HG03025 (cell line): Measurements from ENCODE around the gene UGT1A6.

Experiments
- ATAC-seq: cut with Tn5 transposase; IDR thresholded peaks from one replicate; pipeline ENCODE4 v1.9.1; 2021; ENCODE audit warnings: mild to moderate bottlenecking, moderate library complexity; ENCODE audit not compliant: unreplicated experiment, low FRiP score

Gene UGT1A6

DNA sequence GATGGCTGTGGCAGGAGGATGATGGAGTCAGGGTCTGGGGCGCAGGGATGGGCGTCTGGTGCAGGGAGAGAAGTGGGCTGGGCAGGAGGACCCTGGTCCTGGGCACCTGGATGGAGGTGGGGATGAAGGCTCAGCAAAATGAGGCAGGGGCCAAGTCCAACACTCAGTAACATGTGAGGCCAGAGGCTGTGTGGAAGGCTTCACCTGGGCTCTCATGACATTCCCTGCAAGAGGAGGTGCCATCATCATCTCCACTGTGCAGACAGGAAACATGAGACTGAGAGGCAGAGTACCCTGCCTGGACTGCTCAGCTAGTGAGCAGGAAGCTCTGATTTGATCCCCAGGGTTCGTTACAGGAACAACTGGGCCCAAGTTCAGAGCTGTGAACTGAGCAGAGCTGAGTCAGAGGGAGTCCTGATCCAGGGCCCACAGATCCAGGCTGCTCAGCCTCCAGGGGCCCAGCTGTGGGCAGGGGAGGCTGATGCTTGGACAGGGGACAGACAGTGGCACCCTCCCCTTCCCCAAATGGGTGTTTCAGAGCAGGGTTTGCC is 124.7 kb downstream of the UGT1A6 start:
- no peak for ATAC-seq

DNA sequence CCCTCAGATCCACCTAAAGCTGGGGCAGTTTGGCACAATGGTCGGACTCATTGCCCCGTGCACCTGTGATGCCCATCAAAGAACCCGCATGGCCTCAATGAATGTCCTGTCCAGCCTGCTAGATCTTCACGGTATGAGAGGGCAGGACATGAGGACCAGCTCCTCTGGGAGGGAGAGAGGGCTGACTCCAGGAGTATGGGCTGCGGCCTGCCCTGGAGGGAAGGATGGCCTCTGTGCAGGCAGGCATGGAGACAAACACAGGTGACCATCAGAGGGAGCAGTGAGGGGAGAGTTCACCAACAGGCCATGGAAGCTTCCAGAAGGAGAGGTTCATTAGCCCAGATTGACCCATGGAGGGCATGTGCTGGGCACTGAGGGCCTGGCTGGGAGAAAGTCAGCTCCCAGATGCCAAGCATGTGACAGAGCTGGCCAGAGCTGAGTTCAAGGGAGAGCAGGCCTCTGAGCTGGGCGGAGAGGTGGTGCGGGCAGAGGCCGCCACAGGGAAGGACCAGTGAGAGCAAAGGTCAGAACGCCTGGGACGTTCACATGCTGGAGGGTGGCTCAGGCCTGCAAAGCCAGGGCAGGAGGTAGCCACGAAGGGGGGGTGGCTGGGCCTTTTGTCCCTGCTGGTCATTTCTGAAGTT is 125.4 kb downstream of the UGT1A6 start:
- ATAC-seq: no peak

DNA sequence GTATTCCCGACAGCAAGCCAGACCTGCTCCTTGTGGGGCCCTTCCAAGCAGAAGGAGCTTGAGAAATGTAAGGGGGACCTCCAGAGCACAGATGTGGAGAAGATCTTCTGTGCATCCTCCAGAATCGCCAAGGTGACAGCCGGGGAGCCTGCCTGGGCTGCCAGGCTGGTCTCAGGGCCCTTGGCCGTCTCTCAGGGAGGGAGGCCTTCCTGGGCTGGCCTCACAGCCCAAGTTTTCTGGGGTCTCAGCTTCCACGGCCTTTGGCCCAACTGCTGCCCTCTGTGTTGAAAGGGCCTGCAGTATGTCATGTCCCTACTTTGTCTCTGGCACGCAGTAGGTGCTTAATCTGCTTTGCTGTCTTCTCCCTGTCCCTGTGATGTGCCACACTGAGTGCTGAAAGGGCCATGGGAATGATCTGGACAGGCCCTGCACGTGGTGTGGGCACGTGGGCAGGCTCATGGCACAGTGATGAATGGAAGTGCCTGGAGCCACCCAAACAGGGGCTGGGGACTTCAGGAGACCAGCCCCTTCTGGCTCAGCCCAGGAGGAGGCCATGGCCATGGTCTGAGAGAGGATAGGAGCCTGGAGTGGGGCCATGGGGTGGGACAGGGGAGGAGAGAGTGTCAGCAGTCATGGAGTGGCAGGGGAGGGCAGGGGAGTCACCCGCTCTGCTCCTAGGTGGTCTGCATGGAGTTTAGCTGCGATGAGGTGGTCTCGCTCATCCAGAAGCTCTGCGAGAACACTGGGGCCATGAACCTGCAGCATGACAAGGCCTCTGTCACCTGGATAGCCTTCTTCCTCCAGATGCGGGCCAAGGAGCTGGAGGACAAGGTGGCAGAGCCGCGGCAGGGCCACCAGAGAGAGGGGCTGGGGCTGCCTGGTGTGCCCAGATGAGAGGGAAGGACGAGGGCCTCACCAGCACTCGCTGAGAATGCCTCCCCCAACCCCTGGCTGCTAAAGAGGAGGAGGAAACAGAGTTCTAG is 126.2 kb downstream of the UGT1A6 start:
- no peak for ATAC-seq

DNA sequence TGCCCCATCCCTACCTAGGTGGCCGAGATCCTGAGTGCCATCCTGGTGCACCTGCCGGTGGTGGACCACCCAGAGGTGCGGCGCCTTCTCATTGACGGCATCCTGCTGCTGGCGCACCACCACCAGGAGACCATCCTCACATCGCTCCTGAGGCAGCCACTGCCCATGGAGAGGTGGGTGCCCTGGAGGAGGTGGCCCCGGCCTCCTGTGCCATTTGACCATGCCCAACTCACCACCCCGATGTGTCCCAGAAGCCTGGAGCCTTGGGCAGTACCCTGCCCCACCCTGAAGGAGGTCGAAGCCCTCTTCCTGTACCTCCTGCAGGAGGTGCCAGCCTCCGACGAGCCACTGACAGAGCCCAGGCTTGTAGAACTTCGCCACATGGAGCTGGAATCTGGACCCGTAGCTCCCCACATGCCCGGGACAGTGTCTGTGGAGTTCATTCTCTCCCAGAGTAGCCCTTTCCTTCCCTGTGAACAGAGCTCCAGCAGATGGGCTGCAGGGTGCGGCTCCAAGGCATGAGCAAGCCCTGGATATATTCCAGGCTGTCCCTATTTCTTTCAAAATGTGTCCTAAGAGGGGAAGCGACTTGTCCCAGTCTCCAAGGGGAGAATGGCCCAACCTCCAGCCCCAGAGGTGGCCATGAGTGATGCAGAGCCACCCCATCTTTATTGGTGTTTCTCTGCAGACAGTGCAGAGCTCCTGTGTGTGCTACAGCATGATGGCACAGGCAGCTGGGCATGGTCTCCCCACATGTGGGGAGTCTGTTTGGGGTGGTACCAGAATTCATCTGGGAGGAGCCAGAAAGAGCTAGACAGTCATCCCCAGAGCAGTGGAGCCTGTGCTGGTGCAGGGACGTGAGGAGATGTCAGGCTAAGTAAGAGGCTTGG is 127.4 kb downstream of the UGT1A6 start:
- no peak for ATAC-seq

DNA sequence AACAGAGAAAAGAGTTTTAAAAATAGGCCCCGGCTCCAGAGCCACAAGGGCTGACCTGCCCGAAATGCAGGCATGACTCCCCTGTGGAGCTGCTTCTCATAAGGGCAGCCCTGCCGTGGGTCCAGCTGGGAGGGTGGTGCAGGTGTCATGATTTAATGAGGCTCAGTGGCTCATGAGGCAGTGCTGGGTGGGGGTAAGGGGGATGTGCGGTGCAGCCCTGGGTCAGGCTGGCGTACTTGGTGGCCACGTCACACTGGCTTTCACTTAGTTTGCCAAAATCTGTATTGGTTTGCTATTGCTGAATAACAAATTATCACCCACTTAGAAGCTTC is 128.1 kb downstream of the UGT1A6 start:
- no peak for ATAC-seq

DNA sequence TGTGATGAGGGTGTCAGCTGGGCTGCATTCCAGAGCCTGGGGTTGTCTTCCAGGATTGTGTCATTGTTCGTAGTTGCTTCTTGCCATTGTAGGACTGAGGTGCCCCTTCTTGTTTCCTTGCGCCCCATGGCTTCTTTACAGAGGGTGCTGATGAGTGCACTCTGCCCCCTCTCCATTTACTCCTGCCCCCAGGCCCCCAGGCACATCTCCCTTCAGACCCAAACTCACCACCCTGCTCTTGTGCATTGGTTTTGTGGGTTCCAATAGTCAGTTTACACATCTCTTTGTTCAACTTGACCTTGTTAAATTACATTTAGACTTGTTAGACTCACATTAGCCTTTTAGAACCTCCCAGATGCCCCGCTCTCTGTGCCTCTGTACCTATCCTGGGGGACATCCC is 128.5 kb downstream of the UGT1A6 start:
- no peak for ATAC-seq

DNA sequence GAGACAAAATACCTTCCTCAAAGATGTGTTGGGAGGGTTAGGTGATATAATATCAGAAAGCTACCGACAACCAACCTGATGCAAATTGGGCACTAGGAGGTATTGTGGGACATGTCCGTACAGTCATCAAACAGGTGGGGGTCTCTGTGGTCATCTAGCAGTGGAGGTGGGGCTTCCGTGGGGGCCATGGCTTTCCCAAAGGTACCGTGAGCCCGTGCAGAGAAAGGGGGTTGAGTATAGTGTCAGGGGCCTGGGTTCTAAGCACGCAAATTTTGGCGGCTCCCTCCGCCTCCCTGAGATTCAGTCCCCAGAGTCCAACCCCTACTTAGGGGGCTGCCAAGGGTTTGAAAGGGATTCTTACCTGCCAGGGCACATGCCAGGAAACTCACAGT is 129.0 kb downstream of the UGT1A6 start:
- ATAC-seq: no peak

DNA sequence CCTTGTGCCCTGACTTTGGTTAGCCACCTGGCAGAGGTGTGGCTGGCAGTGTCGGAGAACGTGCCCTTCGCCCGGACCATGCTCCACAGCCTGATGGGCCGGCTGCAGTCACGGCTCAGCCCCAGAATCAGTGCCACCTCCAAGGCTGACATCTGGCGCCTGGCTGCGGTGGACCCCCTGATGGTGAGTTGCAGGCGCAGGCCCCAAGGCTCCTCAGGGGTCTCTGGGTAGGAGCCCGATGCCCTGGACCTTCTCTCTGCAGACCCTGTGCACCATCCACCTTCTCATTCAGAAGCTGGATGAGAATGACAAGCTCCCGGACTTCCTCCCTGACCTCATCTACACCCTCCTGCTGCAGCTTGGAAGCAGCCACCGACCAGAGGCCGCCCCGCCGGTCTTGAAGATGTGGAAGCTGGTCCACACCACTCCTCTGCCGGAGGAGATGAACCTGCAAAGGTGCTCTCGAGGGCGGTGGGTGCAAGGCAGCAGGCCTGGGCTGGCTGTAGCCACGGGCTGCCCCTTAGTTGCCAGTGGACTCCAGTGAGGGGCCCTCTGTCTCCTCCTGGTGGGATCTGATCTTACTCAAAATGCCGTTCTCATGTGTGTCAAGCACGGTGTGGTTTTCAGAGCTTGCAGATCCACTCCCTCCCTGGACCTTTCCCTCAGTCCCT is 129.5 kb downstream of the UGT1A6 start:
- no peak for ATAC-seq
